DOHH2 (cell line): ENCODE results near the gene RBM20.

ENCODE experiments used
- H3F3A ChIP-seq: fragments of 200-600 bp; sonication (generic), shearing (Covaris generic); 2 replicates; pipeline ENCODE4 v1.6.0; 2016; ENCODE audit warnings: antibody characterized with exemption, mild to moderate bottlenecking; ENCODE audit not compliant: control insufficient read depth, insufficient read depth
- H3K27ac ChIP-seq: fragments of 200-600 bp; sonication (generic); 2 replicates; pipeline ENCODE4 v1.5.1; 2014; ENCODE audit warnings: low read depth, mild to moderate bottlenecking, low read length, moderate library complexity
- H3K27me3 ChIP-seq: fragments of 200-600 bp; sonication (generic); 2 replicates; pipeline ENCODE4 v1.6.1; 2014; ENCODE audit warnings: mild to moderate bottlenecking, low read length, mixed read lengths; ENCODE audit not compliant: control insufficient read depth
- H3K36me3 ChIP-seq: fragments of 200-600 bp; sonication (generic); 2 replicates; pipeline ENCODE4 v1.6.1; 2014; ENCODE audit warnings: mild to moderate bottlenecking, low read length, moderate library complexity, mixed read lengths; ENCODE audit not compliant: control insufficient read depth
- H3K4me1 ChIP-seq: fragments of 200-600 bp; sonication (generic); 2 replicates; pipeline ENCODE4 v1.6.1; 2014; ENCODE audit warnings: mild to moderate bottlenecking, low read length, mixed read lengths; ENCODE audit not compliant: control insufficient read depth
- H3K4me2 ChIP-seq: fragments of 200-600 bp; sonication (generic); 2 replicates; pipeline ENCODE4 v1.6.0; 2014; ENCODE audit warnings: mild to moderate bottlenecking, low read length, moderate library complexity
- H3K4me3 ChIP-seq: fragments of 200-600 bp; sonication (generic); 2 replicates; pipeline ENCODE4 v1.5.1; 2014; ENCODE audit warnings: mild to moderate bottlenecking, low read length, mixed read lengths
- H3K79me2 ChIP-seq: fragments of 200-600 bp; sonication (generic); 2 replicates; pipeline ENCODE4 v1.6.1; 2014; ENCODE audit warnings: mild to moderate bottlenecking, low read length, mixed read lengths; ENCODE audit not compliant: control insufficient read depth
- H3K9me2 ChIP-seq: fragments of 200-600 bp; sonication (generic); replicated peaks from 2 replicates; pipeline ENCODE4 v1.6.1; 2014; ENCODE audit warnings: mild to moderate bottlenecking, low read length, mixed read lengths; ENCODE audit not compliant: control insufficient read depth
- H3K9me3 ChIP-seq: fragments of 200-600 bp; sonication (generic); 2 replicates; pipeline ENCODE4 v1.6.1; 2014; ENCODE audit warnings: antibody characterized with exemption, low read length, mixed read lengths; ENCODE audit not compliant: control insufficient read depth, insufficient read depth
- H4K20me1 ChIP-seq: fragments of 200-600 bp; sonication (generic); 2 replicates; pipeline ENCODE4 v1.6.0; 2014; ENCODE audit warnings: low read depth, mild to moderate bottlenecking, antibody characterized with exemption, low read length, moderate library complexity; ENCODE audit not compliant: control insufficient read depth, insufficient read depth
- EZH2phosphoT487 ChIP-seq: fragments of 200-600 bp; sonication (generic); IDR thresholded peaks from 2 replicates; pipeline ENCODE4 v1.6.1; 2017; ENCODE audit warnings: borderline replicate concordance, mild to moderate bottlenecking, antibody characterized with exemption, low read length, moderate library complexity, mixed read lengths
- TF ChIP-seq, protein P1 (sequence below): fragments of 200-600 bp; sonication (generic); IDR thresholded peaks from one replicate; pipeline ENCODE4 v1.5.1; 2014; ENCODE audit warnings: antibody characterized with exemption, mild to moderate bottlenecking, low read depth, low read length; ENCODE audit not compliant: poor library complexity, severe bottlenecking

The RBM20 gene

DNA sequence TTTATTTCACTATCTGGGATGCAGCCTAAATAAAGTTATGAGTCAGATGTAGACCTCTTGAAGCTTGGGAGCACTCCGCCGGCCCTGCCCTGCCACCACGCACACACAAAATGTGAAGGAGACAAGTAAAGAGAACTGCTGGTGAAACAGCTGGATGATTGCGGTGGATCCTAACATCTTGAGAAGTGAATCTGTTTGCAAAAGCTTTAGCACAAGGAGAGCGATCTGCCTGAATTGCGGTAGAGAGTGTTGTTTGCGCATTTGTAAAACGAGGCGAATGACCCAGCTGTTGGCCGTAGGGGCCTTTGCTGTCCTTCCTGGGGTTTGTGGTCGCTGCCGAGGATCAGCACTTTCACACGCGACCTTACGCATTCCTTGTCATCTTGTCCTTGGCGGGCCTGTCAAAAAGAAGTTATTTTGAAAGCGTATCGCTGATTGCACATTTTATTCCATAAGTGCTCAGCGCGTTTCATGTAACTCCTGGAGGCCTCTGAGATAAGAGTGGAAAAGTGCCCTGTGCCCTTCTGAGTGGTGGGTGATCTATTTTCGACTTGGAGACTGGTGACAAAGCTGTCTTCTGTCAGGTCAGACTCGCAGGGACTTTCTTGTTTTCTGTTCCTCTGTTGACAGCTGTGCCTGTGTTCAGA lies 40.8 kb downstream of the RBM20 start:
- peaks cover 32% of the 10 kb centered on the region for H3K4me1 ChIP-seq
- H3K27ac ChIP-seq = no peak overlapping the region
- H3K4me2 ChIP-seq = no peak overlapping the region
- no peak overlapping the region for H3K4me3 ChIP-seq
- no peaks in the 10 kb centered on the region for H3K36me3 ChIP-seq
- peaks cover 3% of the 10 kb centered on the region; the same call in 1 of the 2 replicates for H3K9me3 ChIP-seq
- no peak for TF ChIP-seq EZH2phosphoT487
- TF ChIP-seq, protein P1, sequence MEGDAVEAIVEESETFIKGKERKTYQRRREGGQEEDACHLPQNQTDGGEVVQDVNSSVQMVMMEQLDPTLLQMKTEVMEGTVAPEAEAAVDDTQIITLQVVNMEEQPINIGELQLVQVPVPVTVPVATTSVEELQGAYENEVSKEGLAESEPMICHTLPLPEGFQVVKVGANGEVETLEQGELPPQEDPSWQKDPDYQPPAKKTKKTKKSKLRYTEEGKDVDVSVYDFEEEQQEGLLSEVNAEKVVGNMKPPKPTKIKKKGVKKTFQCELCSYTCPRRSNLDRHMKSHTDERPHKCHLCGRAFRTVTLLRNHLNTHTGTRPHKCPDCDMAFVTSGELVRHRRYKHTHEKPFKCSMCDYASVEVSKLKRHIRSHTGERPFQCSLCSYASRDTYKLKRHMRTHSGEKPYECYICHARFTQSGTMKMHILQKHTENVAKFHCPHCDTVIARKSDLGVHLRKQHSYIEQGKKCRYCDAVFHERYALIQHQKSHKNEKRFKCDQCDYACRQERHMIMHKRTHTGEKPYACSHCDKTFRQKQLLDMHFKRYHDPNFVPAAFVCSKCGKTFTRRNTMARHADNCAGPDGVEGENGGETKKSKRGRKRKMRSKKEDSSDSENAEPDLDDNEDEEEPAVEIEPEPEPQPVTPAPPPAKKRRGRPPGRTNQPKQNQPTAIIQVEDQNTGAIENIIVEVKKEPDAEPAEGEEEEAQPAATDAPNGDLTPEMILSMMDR = no peak
- H3K9me2 ChIP-seq = no peaks in the 10 kb centered on the region
- H4K20me1 ChIP-seq = no peaks in the 10 kb centered on the region
- H3K79me2 ChIP-seq = no peaks in the 10 kb centered on the region
- no peaks in the 10 kb centered on the region for H3K27me3 ChIP-seq
- no peaks in the 10 kb centered on the region for H3F3A ChIP-seq

GRCh38 chr10:110686047-110686446 lies 41.9 kb downstream of the RBM20 start:
- Histone ChIP-seq H4K20me1 (no peaks in the 10 kb centered on the region), H3K79me2 (no peaks in the 10 kb centered on the region), H3K9me3 (peaks cover 3% of the 10 kb centered on the region; the same call in 1 of the 2 replicates), H3K9me2 (no peaks in the 10 kb centered on the region), H3K4me3 (no peak overlapping the region), H3K27me3 (no peaks in the 10 kb centered on the region), H3F3A (no peaks in the 10 kb centered on the region), H3K4me1 (peaks cover 20% of the 10 kb centered on the region), H3K27ac (no peak overlapping the region), H3K36me3 (no peaks in the 10 kb centered on the region), H3K4me2 (no peak overlapping the region)
- TF ChIP-seq EZH2phosphoT487 = no peak
- TF ChIP-seq, protein P1 = no peak

- H3K9me3 ChIP-seq = peaks cover 7% of the 10 kb centered on the region
- H3K36me3 ChIP-seq = no peaks in the 10 kb centered on the region
- no peaks in the 10 kb centered on the region for H3K79me2 ChIP-seq
- H3K9me2 ChIP-seq = no peaks in the 10 kb centered on the region
- no peaks in the 10 kb centered on the region for H3F3A ChIP-seq
- no peak overlapping the region for H3K27ac ChIP-seq
- no peak overlapping the region for H3K4me3 ChIP-seq
- peaks cover 13% of the 10 kb centered on the region for H3K4me1 ChIP-seq
- no peak overlapping the region for H3K4me2 ChIP-seq
- no peaks in the 10 kb centered on the region for H3K27me3 ChIP-seq
- no peaks in the 10 kb centered on the region for H4K20me1 ChIP-seq
- TF ChIP-seq, protein P1 = no peak
- no peak for TF ChIP-seq EZH2phosphoT487
These were observed 42.8 kb downstream of the RBM20 start for GRCh38 chr10:110686949-110687348.

DNA sequence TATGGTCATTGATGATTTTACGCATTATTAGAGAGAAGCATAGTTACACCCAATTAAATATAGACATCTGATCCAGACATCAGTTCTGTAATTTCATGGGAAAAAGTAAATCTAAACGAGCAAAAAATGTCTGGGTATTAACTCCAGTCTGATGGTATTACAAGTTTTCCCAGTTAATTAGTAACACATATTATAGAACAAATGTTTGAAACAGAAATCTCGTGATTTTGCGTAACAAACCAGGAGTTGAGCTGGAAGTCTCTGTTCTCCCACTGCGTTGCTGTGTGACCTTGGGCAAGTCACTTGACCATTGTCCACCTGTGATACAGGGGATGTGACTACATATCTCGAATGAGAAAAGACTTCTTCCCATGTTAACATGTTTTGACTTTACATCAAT lies 43.3 kb downstream of the RBM20 start:
- TF ChIP-seq EZH2phosphoT487 = no peak
- TF ChIP-seq, protein P1 = no peak
- Histone ChIP-seq H3F3A (no peaks in the 10 kb centered on the region), H3K4me1 (peaks cover 9% of the 10 kb centered on the region), H3K9me3 (peaks cover 10% of the 10 kb centered on the region), H3K27me3 (no peaks in the 10 kb centered on the region), H4K20me1 (no peaks in the 10 kb centered on the region), H3K4me3 (no peak overlapping the region), H3K9me2 (no peaks in the 10 kb centered on the region), H3K79me2 (no peaks in the 10 kb centered on the region), H3K27ac (no peak overlapping the region), H3K36me3 (no peaks in the 10 kb centered on the region), H3K4me2 (no peak overlapping the region)
